BLaER1 treated with 17β-estradiol and CSF1 and Interleukin-3, amounts not matched to agents 10 nM and 100 nM (cell line): ENCODE results near the gene ADAT2.

Experiments
- H3K27ac ChIP-seq, 11 experiments: shearing (Covaris generic); formaldehyde crosslinking; 2 replicates each; pipeline ENCODE4 v1.8.1; 2022
- H3K27me3 ChIP-seq, 11 experiments: shearing (Covaris generic); formaldehyde crosslinking; 2 replicates each; pipeline ENCODE4 v1.8.1; 2022
- H3K36me3 ChIP-seq, 11 experiments: shearing (Covaris generic); formaldehyde crosslinking; 2 replicates each; pipeline ENCODE4 v1.8.1; 2022
- H3K4me1 ChIP-seq, 10 experiments: shearing (Covaris generic); formaldehyde crosslinking; 2 replicates each; pipeline ENCODE4 v1.8.1; 2022
- H3K4me2 ChIP-seq, 11 experiments: shearing (Covaris generic); formaldehyde crosslinking; 2 replicates each; pipeline ENCODE4 v1.8.1; 2022
- H3K4me3 ChIP-seq, 10 experiments: shearing (Covaris generic); formaldehyde crosslinking; 2 replicates each; pipeline ENCODE4 v1.8.1; 2022
- H3K9ac ChIP-seq, 11 experiments: shearing (Covaris generic); formaldehyde crosslinking; 2 replicates each; pipeline ENCODE4 v1.8.1; 2022
- H3K9me3 ChIP-seq, 11 experiments: shearing (Covaris generic); formaldehyde crosslinking; replicated peaks in 1 of 11; 2 replicates each; pipeline ENCODE4 v1.8.1; 2022
- H4K20me1 ChIP-seq, 11 experiments: shearing (Covaris generic); formaldehyde crosslinking; 2 replicates each; pipeline ENCODE4 v1.8.1; 2022
- Cebpa-rat ChIP-seq, 11 experiments: shearing (Covaris generic); IDR thresholded peaks; 2 replicates each; pipeline ENCODE4 v1.8.1; 2022

Gene ADAT2

GRCh38 chr6:143426026-143426425 is 24.5 kb downstream of the ADAT2 start:
- no peak overlapping the region for H3K4me2 ChIP-seq
- H3K27me3 ChIP-seq, result no peaks in the 10 kb centered on the region
- no peak overlapping the region for H3K27ac ChIP-seq
- TF ChIP-seq Cebpa-rat (IDR thresholded peaks at IDR 0.05), result no peak
- H4K20me1 ChIP-seq, result peaks cover 0 to 3% (median 0%) of the 10 kb centered on the region in 11 experiments; a peak in 1 of 22 replicates
- H3K4me1 ChIP-seq, result no peaks in the 10 kb centered on the region
- no peak overlapping the region for H3K9ac ChIP-seq
- H3K36me3 ChIP-seq, result peaks cover 0 to 53% (median 6%) of the 10 kb centered on the region in 11 experiments; a peak in 11 of 22 replicates
- no peak overlapping the region for H3K4me3 ChIP-seq
- H3K9me3 ChIP-seq, result no peaks in the 10 kb centered on the region

DNA sequence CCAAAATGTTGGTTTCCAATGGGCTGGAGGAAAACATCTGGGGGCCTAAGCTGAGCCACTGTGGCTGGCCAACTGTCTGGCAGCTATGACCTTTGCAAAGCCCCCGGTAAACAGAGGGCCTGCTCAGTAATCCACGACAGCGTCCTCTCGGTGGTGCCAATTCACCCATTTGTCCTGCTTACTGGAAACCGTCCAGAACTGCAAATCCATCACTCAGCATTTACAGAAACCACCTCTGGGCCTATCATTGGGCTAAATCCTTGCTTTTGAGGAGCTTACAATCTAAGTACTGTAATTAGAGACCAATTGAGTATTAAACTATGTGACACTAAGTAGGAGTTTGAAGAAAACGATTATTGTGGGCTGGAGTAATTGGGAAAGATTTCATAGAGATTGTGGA is 31.0 kb downstream of the ADAT2 start:
- no peak for TF ChIP-seq Cebpa-rat (IDR thresholded peaks at IDR 0.05)

GRCh38 chr6:143414769-143415168 is 35.7 kb downstream of the ADAT2 start:
- H3K9me3 ChIP-seq, result peaks cover 0 to 1% (median 0%) of the 10 kb centered on the region in 11 experiments; a peak in 1 of 22 replicates

More for the DNA sequence above, 31.0 kb downstream of the ADAT2 start:
- Histone ChIP-seq H4K20me1 (no peaks in the 10 kb centered on the region), H3K27me3 (no peaks in the 10 kb centered on the region), H3K9me3 (no peaks in the 10 kb centered on the region), H3K4me3 (no peak overlapping the region), H3K9ac (no peak overlapping the region), H3K4me1 (no peaks in the 10 kb centered on the region), H3K36me3 (peaks cover 0 to 12% (median 0%) of the 10 kb centered on the region in 11 experiments; a peak in 5 of 22 replicates), H3K4me2 (no peak overlapping the region), H3K27ac (no peak overlapping the region)

DNA sequence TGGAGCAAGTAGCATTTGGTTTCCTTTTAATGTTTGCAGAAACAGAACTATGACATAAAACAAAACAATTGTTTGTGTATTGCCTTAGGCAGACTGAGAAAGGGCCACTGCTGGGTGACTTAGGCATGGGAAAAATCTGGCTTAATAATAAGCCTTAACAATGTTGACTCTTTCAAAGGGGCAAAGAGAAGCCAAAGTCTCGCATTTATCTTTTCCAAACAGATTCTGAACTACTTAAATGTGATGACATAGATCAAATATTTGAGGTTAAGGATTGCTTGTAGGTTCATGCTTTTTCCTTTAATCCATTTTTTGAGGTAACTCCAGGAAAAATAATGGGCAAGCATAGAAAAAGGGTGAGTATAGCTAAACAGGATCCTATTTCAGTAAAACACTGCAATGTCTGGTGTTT is 39.6 kb downstream of the ADAT2 start:
- H3K9me3 ChIP-seq, result peaks cover 0 to 5% (median 0%) of the 10 kb centered on the region in 11 experiments; a peak in 1 of 22 replicates
- H4K20me1 ChIP-seq, result no peaks in the 10 kb centered on the region
- H3K4me1 ChIP-seq, result no peaks in the 10 kb centered on the region
- H3K9ac ChIP-seq, result no peak overlapping the region
- no peak overlapping the region for H3K4me2 ChIP-seq
- H3K36me3 ChIP-seq, result no peaks in the 10 kb centered on the region
- no peak overlapping the region for H3K27ac ChIP-seq
- no peak overlapping the region for H3K4me3 ChIP-seq
- H3K27me3 ChIP-seq, result no peaks in the 10 kb centered on the region
- no peak for TF ChIP-seq Cebpa-rat (IDR thresholded peaks at IDR 0.05)

More at GRCh38 chr6:143414769-143415168, 35.7 kb downstream of the ADAT2 start:
- Histone ChIP-seq H3K4me2 (no peak overlapping the region), H3K4me3 (no peak overlapping the region), H4K20me1 (no peaks in the 10 kb centered on the region), H3K27me3 (no peaks in the 10 kb centered on the region), H3K4me1 (no peaks in the 10 kb centered on the region), H3K36me3 (no peaks in the 10 kb centered on the region), H3K9ac (no peak overlapping the region), H3K27ac (no peak overlapping the region)
- no peak for TF ChIP-seq Cebpa-rat (IDR thresholded peaks at IDR 0.05)

DNA sequence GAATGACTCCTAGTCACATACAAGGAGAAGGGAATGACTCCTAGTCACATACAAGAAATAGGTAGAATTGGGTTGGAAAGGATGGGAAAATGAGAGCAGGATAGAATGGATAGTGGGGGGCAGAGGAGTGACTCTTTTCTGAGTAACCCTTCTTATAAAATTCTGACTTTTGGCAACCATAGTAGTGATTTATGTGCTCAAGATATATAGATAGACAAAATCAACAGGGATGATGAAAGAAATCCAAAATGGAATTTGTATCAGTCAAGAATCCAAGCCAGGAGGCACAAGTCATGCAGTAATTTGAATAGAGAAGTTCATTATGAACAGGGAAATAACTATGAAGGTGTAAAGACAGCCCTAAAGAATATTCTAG is 41.7 kb downstream of the ADAT2 start:
- Histone ChIP-seq H3K27ac (no peak overlapping the region), H3K27me3 (no peaks in the 10 kb centered on the region), H3K4me1 (no peaks in the 10 kb centered on the region), H3K9me3 (peaks cover 0 to 5% (median 0%) of the 10 kb centered on the region in 11 experiments; a peak in 1 of 22 replicates), H3K4me2 (no peak overlapping the region), H3K9ac (no peak overlapping the region), H3K4me3 (no peak overlapping the region), H4K20me1 (no peaks in the 10 kb centered on the region), H3K36me3 (no peaks in the 10 kb centered on the region)
- TF ChIP-seq Cebpa-rat (IDR thresholded peaks at IDR 0.05), result no peak

- Histone ChIP-seq H3K4me3 (no peak overlapping the region), H4K20me1 (no peaks in the 10 kb centered on the region), H3K9ac (no peak overlapping the region), H3K36me3 (no peaks in the 10 kb centered on the region), H3K27ac (no peak overlapping the region), H3K27me3 (no peaks in the 10 kb centered on the region), H3K9me3 (peaks cover 0 to 5% (median 0%) of the 10 kb centered on the region in 11 experiments; a peak in 1 of 22 replicates), H3K4me1 (peaks cover 0 to 3% (median 0%) of the 10 kb centered on the region in 10 experiments; a peak in 2 of 20 replicates), H3K4me2 (no peak overlapping the region)
- TF ChIP-seq Cebpa-rat (IDR thresholded peaks at IDR 0.05), result no peak
Observed at GRCh38 chr6:143408151-143408786, 42.2 kb downstream of the ADAT2 start.

GRCh38 chr6:143406673-143407072 is 43.8 kb downstream of the ADAT2 start:
- Histone ChIP-seq H3K27me3 (no peaks in the 10 kb centered on the region), H3K4me3 (no peak overlapping the region), H3K4me2 (no peak overlapping the region), H3K4me1 (peaks cover 2 to 14% (median 2%) of the 10 kb centered on the region in 10 experiments; a peak in 17 of 20 replicates), H3K9me3 (peaks cover 0 to 5% (median 0%) of the 10 kb centered on the region in 11 experiments; a peak in 1 of 22 replicates), H4K20me1 (no peaks in the 10 kb centered on the region), H3K36me3 (no peaks in the 10 kb centered on the region), H3K27ac (no peak overlapping the region), H3K9ac (no peak overlapping the region)
- no peak for TF ChIP-seq Cebpa-rat (IDR thresholded peaks at IDR 0.05)

- H3K9me3 ChIP-seq, result peaks cover 0 to 5% (median 0%) of the 10 kb centered on the region in 11 experiments; a peak in 1 of 22 replicates
- H3K36me3 ChIP-seq, result no peaks in the 10 kb centered on the region
- H3K4me2 ChIP-seq, result no peak overlapping the region
- no peaks in the 10 kb centered on the region for H4K20me1 ChIP-seq
- no peak overlapping the region for H3K27ac ChIP-seq
- no peaks in the 10 kb centered on the region for H3K27me3 ChIP-seq
- peaks cover 11 to 24% (median 13%) of the 10 kb centered on the region in 10 experiments for H3K4me1 ChIP-seq
- no peak overlapping the region for H3K4me3 ChIP-seq
- H3K9ac ChIP-seq, result no peak overlapping the region
- no peak for TF ChIP-seq Cebpa-rat (IDR thresholded peaks at IDR 0.05)
Observed at GRCh38 chr6:143405373-143406154, 44.9 kb downstream of the ADAT2 start.

DNA sequence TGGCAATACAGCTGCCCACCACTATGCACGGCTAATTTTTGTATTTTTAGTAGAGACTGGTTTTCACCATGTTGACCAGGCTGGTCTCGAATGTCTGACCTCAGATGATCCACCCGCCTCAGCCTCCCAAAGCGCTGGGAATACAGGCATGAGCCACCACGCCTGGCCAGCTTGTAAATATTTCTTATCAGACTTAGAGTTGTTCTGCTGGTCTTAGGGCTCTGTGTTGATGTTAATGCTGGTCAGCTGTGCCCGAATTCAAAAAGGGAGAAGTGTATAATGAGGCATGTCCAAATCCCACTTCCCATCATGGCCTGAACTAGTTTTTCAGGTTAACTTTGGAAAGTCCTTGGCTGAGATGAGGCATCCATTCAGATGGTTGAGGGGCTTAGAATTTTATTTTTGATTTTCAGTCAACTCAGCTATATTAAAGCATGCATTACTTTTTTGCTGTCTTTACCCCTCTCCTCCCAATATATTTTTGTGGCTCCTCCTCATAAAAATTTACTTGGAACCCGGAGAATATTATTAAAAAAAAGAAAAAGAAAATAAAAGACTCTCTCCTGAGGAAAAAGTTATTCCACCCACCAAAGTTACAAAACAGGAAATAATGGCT is 47.7 kb downstream of the ADAT2 start:
- Histone ChIP-seq H4K20me1 (no peaks in the 10 kb centered on the region), H3K36me3 (no peaks in the 10 kb centered on the region), H3K9ac (no peak overlapping the region), H3K4me2 (peak overlapping the region in 2 of 11 experiments; percentile 5 to 15; a peak in 1 of 22 replicates), H3K4me3 (no peak overlapping the region), H3K27ac (no peak overlapping the region), H3K9me3 (no peaks in the 10 kb centered on the region), H3K27me3 (no peaks in the 10 kb centered on the region), H3K4me1 (peaks cover 11 to 40% (median 17%) of the 10 kb centered on the region in 10 experiments)
- no peak for TF ChIP-seq Cebpa-rat (IDR thresholded peaks at IDR 0.05)
